ENCODE measurements around the gene OBI1. TPM values are rescaled to one million over a fixed set of nuclear protein-coding genes. Genes with fewer than 3 reads are reported as not detected.

OBI1 gene
- polyA plus RNA-seq, 1 experiment, result 4.2 TPM

DNA sequence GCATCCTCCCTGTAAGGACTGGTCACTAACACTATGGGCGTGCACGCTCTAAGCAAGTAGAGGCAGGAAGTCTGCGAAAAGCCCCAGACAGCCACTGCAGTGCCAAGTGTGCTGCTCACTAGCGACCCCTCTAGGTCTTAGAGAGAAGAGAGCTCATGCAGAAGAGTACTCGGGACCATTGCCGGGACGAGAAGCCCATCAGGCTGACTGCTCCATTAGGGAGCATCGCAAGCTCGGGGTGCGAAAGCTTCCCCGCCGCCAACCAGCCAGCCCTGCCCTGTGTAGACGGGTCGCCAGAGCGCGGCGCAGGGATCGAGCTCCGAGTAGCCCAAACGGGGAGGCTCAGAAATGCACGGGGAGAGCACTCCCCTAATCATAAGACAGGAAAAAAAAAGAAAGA, 72.2 kb downstream of the OBI1 start:
- DNase-seq (ENCODE audit: low read depth), result no peak
- Histone ChIP-seq H3K4me3 (ENCODE audit: low read depth, low read length) (no peak overlapping the region), H3K36me3 (ENCODE audit: control insufficient read depth, insufficient read depth, low read length) (no peaks in the 10 kb centered on the region), H3K27me3 (ENCODE audit: control insufficient read depth, insufficient read depth, low read length) (peaks cover 9% of the 10 kb centered on the region)
- CTCF ChIA-PET, result interaction anchor here (1.0 to 1.3 kb wide), 2 partner anchors 13 to 19 kb away, joined by 3 read pairs; no protein-coding TSS in a partner anchor
- TF ChIP-seq, protein P1, sequence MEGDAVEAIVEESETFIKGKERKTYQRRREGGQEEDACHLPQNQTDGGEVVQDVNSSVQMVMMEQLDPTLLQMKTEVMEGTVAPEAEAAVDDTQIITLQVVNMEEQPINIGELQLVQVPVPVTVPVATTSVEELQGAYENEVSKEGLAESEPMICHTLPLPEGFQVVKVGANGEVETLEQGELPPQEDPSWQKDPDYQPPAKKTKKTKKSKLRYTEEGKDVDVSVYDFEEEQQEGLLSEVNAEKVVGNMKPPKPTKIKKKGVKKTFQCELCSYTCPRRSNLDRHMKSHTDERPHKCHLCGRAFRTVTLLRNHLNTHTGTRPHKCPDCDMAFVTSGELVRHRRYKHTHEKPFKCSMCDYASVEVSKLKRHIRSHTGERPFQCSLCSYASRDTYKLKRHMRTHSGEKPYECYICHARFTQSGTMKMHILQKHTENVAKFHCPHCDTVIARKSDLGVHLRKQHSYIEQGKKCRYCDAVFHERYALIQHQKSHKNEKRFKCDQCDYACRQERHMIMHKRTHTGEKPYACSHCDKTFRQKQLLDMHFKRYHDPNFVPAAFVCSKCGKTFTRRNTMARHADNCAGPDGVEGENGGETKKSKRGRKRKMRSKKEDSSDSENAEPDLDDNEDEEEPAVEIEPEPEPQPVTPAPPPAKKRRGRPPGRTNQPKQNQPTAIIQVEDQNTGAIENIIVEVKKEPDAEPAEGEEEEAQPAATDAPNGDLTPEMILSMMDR (IDR thresholded peaks at IDR 0.05; ENCODE audit: insufficient read depth, low read depth, low read length), result 0 out of 2 replicates have a peak, but pooled peaks have one; percentile 19
- POLR2A ChIA-PET, result no interaction called here

DNA sequence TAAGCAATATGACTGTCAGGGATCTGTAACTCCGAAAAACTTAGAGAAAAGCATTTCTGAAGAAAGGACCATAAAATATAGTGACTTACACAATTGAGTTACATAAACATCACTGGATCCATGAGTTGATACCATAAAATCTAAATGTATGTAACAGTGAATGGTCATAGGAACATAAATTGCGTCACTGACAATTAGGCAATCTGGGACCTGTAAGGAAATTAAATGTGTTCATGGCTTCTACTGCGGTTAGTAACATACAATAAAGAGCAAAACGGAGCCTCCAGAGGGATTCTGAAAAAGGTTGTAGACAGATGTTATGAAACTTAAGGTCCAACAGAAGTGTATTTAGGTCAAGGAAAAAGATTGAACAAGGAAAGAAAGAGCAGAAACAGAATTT, 82.7 kb downstream of the OBI1 start:
- no peaks in the 10 kb centered on the region for H3K27me3 ChIP-seq (ENCODE audit: control insufficient read depth, insufficient read depth, low read length)
- H3K36me3 ChIP-seq (ENCODE audit: control insufficient read depth, insufficient read depth, low read length), result no peaks in the 10 kb centered on the region
- TF ChIP-seq, protein P1 (IDR thresholded peaks at IDR 0.05; ENCODE audit: insufficient read depth, low read depth, low read length), result no peak
- no peak for DNase-seq (ENCODE audit: low read depth)
- H3K4me3 ChIP-seq (ENCODE audit: low read depth, low read length), result no peak overlapping the region
- ChIA-PET POLR2A (no interaction called here), CTCF (no interaction called here)

DNA sequence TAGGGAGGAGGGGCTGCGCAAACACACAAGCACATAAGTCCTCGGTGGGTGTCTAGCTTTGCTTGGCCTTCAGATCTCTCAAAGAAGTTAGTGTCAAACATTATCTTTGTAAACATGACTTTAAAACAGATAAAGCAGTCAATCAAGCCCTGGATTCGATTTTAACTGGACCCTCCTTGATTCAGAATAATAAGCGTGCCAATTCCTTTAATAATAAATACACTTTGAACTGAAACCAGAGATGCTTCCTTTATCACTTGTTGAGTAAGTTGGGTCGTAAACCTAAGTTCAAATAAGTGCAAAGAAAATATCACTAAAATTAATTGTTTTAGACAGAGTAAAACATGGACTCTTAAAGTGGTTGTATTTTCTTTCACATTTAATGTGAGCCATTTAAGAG, 86.5 kb downstream of the OBI1 start:
- CTCF ChIA-PET, result no interaction called here
- no peak for DNase-seq (ENCODE audit: low read depth)
- POLR2A ChIA-PET, result no interaction called here
- no peak overlapping the region for H3K4me3 ChIP-seq (ENCODE audit: low read depth, low read length)
- TF ChIP-seq, protein P1 (IDR thresholded peaks at IDR 0.05; ENCODE audit: insufficient read depth, low read depth, low read length), result no peak
- H3K36me3 ChIP-seq (ENCODE audit: control insufficient read depth, insufficient read depth, low read length), result no peaks in the 10 kb centered on the region
- H3K27me3 ChIP-seq (ENCODE audit: control insufficient read depth, insufficient read depth, low read length), result no peaks in the 10 kb centered on the region

DNA sequence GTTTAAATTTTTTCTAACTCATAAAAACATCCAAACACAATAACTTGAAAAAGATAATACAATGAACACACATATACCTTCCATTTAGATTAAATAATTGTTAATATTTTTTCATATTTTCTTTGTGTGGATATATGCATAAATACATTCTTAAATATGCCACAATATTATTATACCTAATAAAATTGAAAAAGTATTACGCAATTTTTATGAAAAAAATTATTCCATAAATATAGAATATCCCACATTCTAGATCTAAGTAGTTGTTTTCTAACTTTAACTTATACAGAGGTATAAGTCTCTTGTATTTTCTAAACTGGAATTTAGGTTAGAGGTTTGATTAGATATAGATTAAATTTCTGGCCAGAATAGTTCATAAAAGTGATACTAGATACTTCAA, 89.9 kb downstream of the OBI1 start:
- no peaks in the 10 kb centered on the region for H3K27me3 ChIP-seq (ENCODE audit: control insufficient read depth, insufficient read depth, low read length)
- POLR2A ChIA-PET, result no interaction called here

DNA sequence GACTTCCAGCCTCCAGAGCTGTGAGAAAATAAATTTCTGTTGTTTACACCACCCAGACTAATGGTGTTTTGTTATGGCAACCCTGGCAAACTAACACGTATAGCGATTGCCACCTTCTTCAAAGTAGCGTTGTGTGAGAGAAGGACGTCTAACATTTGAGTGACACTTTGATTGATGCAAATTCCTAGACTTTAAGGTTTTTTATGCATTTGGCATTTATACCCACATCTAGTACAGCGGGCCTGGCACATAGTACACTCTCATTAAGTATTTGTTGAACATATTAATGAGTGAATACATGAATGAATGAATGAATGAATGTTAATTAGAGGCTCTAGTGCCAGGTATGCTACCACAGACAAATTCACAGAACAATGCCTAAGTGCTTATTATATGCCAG, 92.3 kb downstream of the OBI1 start:
- Histone ChIP-seq H3K27me3 (ENCODE audit: control insufficient read depth, insufficient read depth, low read length) (no peaks in the 10 kb centered on the region), H3K4me3 (ENCODE audit: low read depth, low read length) (no peak overlapping the region), H3K36me3 (ENCODE audit: control insufficient read depth, insufficient read depth, low read length) (no peaks in the 10 kb centered on the region)
- ChIA-PET CTCF (no interaction called here), POLR2A (no interaction called here)
- DNase-seq (ENCODE audit: low read depth), result no peak
- TF ChIP-seq, protein P1 (IDR thresholded peaks at IDR 0.05; ENCODE audit: insufficient read depth, low read depth, low read length), result no peak

More for the DNA sequence above, 89.9 kb downstream of the OBI1 start:
- H3K4me3 ChIP-seq (ENCODE audit: low read depth, low read length), result no peak overlapping the region
- CTCF ChIA-PET, result interaction anchor here (0.7 kb wide), 1 partner anchor 407 kb away, joined by 6 read pairs; no protein-coding TSS in a partner anchor
- TF ChIP-seq, protein P1 (IDR thresholded peaks at IDR 0.05; ENCODE audit: insufficient read depth, low read depth, low read length), result no peak
- DNase-seq (ENCODE audit: low read depth), result no peak
- no peaks in the 10 kb centered on the region for H3K36me3 ChIP-seq (ENCODE audit: control insufficient read depth, insufficient read depth, low read length)

Other genes starting within 250 kb of the OBI1 start
- not detected in 2 replicates for gene POU4F1, start 55.6 kb downstream of the OBI1 start, polyA plus RNA-seq (2011; rRNA removed)